ENCODE results near the gene ATF1. TPM values are rescaled to one million over a fixed set of nuclear protein-coding genes. Genes with fewer than 3 reads are reported as not detected.
"Not testable (repeated sequence)": the region's sequence is repeated elsewhere in the genome, so short reads cannot be mapped to it uniquely, and the experiment has no call there.

ATF1 gene
- total RNA-seq, 1 donor from 2014 or later: 30.3 TPM

GRCh38 chr12:50788561-50788960 is 24.7 kb downstream of the ATF1 start:
- TF ChIP-seq CTCF (IDR thresholded peaks at IDR 0.05): no peak
- DNase-seq (ENCODE audit: extremely low spot score, unreplicated experiment): no peak
- H3K27me3 Mint-ChIP-seq (ENCODE audit: unreplicated experiment): no peaks in the 10 kb centered on the region
- H3K4me1 Mint-ChIP-seq (ENCODE audit: unreplicated experiment): peaks cover 37% of the 10 kb centered on the region
- no peak overlapping the region for H3K4me3 Mint-ChIP-seq (ENCODE audit: unreplicated experiment)
- H3K36me3 Mint-ChIP-seq (ENCODE audit: unreplicated experiment): peaks cover 15% of the 10 kb centered on the region
- peak overlapping the region; percentile 72 for H3K27ac Mint-ChIP-seq (ENCODE audit: unreplicated experiment)
- peaks cover 12% of the 10 kb centered on the region for H3K9me3 Mint-ChIP-seq (ENCODE audit: unreplicated experiment)

- Mint-ChIP-seq H3K27me3 (ENCODE audit: unreplicated experiment) (no peaks in the 10 kb centered on the region), H3K4me1 (ENCODE audit: unreplicated experiment) (peaks cover 32% of the 10 kb centered on the region), H3K4me3 (ENCODE audit: unreplicated experiment) (no peak overlapping the region), H3K36me3 (ENCODE audit: unreplicated experiment) (peaks cover 13% of the 10 kb centered on the region), H3K9me3 (ENCODE audit: unreplicated experiment) (peaks cover 12% of the 10 kb centered on the region), H3K27ac (ENCODE audit: unreplicated experiment) (no peak overlapping the region)
- DNase-seq (ENCODE audit: extremely low spot score, unreplicated experiment): no peak
- TF ChIP-seq CTCF (IDR thresholded peaks at IDR 0.05): no peak
These were observed 26.2 kb downstream of the ATF1 start for GRCh38 chr12:50790081-50790480.

GRCh38 chr12:50799908-50800307 is 36.0 kb downstream of the ATF1 start:
- no peak overlapping the region for H3K4me3 Mint-ChIP-seq (ENCODE audit: unreplicated experiment)
- peaks cover 10% of the 10 kb centered on the region for H3K9me3 Mint-ChIP-seq (ENCODE audit: unreplicated experiment)
- H3K36me3 Mint-ChIP-seq (ENCODE audit: unreplicated experiment): peaks cover 56% of the 10 kb centered on the region
- H3K27ac Mint-ChIP-seq (ENCODE audit: unreplicated experiment): no peak overlapping the region
- H3K27me3 Mint-ChIP-seq (ENCODE audit: unreplicated experiment): no peaks in the 10 kb centered on the region
- no peak for TF ChIP-seq CTCF (IDR thresholded peaks at IDR 0.05)
- DNase-seq (ENCODE audit: extremely low spot score, unreplicated experiment): no peak
- H3K4me1 Mint-ChIP-seq (ENCODE audit: unreplicated experiment): no peaks in the 10 kb centered on the region

GRCh38 chr12:50803230-50803875 is 39.5 kb downstream of the ATF1 start:
- no peak overlapping the region for H3K4me3 Mint-ChIP-seq (ENCODE audit: unreplicated experiment)
- H3K4me1 Mint-ChIP-seq (ENCODE audit: unreplicated experiment): no peaks in the 10 kb centered on the region
- DNase-seq (ENCODE audit: extremely low spot score, unreplicated experiment): no peak
- H3K9me3 Mint-ChIP-seq (ENCODE audit: unreplicated experiment): peaks cover 10% of the 10 kb centered on the region
- TF ChIP-seq CTCF (IDR thresholded peaks at IDR 0.05): no peak
- H3K36me3 Mint-ChIP-seq (ENCODE audit: unreplicated experiment): peaks cover 31% of the 10 kb centered on the region
- no peak overlapping the region for H3K27ac Mint-ChIP-seq (ENCODE audit: unreplicated experiment)
- H3K27me3 Mint-ChIP-seq (ENCODE audit: unreplicated experiment): no peaks in the 10 kb centered on the region

GRCh38 chr12:50806176-50806575 is 42.3 kb downstream of the ATF1 start:
- H3K9me3 Mint-ChIP-seq (ENCODE audit: unreplicated experiment): no peaks in the 10 kb centered on the region
- no peak for TF ChIP-seq CTCF (IDR thresholded peaks at IDR 0.05)
- no peak overlapping the region for H3K27ac Mint-ChIP-seq (ENCODE audit: unreplicated experiment)
- no peak overlapping the region for H3K4me3 Mint-ChIP-seq (ENCODE audit: unreplicated experiment)
- no peaks in the 10 kb centered on the region for H3K27me3 Mint-ChIP-seq (ENCODE audit: unreplicated experiment)
- H3K36me3 Mint-ChIP-seq (ENCODE audit: unreplicated experiment): peaks cover 15% of the 10 kb centered on the region
- DNase-seq (ENCODE audit: extremely low spot score, unreplicated experiment): no peak
- no peaks in the 10 kb centered on the region for H3K4me1 Mint-ChIP-seq (ENCODE audit: unreplicated experiment)

- H3K27me3 Mint-ChIP-seq (ENCODE audit: unreplicated experiment); H3K27ac Mint-ChIP-seq (ENCODE audit: unreplicated experiment); H3K4me1 Mint-ChIP-seq (ENCODE audit: unreplicated experiment); H3K9me3 Mint-ChIP-seq (ENCODE audit: unreplicated experiment); H3K4me3 Mint-ChIP-seq (ENCODE audit: unreplicated experiment); DNase-seq (ENCODE audit: extremely low spot score, unreplicated experiment): not testable (repeated sequence)
- H3K36me3 Mint-ChIP-seq (ENCODE audit: unreplicated experiment): peaks cover 18% of the 10 kb centered on the region
These were observed 45.2 kb downstream of the ATF1 start for GRCh38 chr12:50809131-50809530.

GRCh38 chr12:50814921-50815320 is 51.0 kb downstream of the ATF1 start:
- H3K27me3 Mint-ChIP-seq (ENCODE audit: unreplicated experiment); H3K4me3 Mint-ChIP-seq (ENCODE audit: unreplicated experiment); DNase-seq (ENCODE audit: extremely low spot score, unreplicated experiment); H3K27ac Mint-ChIP-seq (ENCODE audit: unreplicated experiment); H3K9me3 Mint-ChIP-seq (ENCODE audit: unreplicated experiment): not testable (repeated sequence)
- H3K4me1 Mint-ChIP-seq (ENCODE audit: unreplicated experiment): peaks cover 12% of the 10 kb centered on the region
- peaks cover 49% of the 10 kb centered on the region for H3K36me3 Mint-ChIP-seq (ENCODE audit: unreplicated experiment)

Measured in osteocyte (in vitro differentiated cells).